ENCODE data around the gene MACC1. TPM values are rescaled to one million over a fixed set of nuclear protein-coding genes. Genes with fewer than 3 reads are reported as not detected.

Gene MACC1, protein sequence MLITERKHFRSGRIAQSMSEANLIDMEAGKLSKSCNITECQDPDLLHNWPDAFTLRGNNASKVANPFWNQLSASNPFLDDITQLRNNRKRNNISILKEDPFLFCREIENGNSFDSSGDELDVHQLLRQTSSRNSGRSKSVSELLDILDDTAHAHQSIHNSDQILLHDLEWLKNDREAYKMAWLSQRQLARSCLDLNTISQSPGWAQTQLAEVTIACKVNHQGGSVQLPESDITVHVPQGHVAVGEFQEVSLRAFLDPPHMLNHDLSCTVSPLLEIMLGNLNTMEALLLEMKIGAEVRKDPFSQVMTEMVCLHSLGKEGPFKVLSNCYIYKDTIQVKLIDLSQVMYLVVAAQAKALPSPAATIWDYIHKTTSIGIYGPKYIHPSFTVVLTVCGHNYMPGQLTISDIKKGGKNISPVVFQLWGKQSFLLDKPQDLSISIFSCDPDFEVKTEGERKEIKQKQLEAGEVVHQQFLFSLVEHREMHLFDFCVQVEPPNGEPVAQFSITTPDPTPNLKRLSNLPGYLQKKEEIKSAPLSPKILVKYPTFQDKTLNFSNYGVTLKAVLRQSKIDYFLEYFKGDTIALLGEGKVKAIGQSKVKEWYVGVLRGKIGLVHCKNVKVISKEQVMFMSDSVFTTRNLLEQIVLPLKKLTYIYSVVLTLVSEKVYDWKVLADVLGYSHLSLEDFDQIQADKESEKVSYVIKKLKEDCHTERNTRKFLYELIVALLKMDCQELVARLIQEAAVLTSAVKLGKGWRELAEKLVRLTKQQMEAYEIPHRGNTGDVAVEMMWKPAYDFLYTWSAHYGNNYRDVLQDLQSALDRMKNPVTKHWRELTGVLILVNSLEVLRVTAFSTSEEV
- polyA plus RNA-seq (2011; rRNA removed): not detected in 2 replicates
- not detected in 2 replicates for polyA minus RNA-seq (2011; rRNA and poly(A)+ RNA removed)

DNA sequence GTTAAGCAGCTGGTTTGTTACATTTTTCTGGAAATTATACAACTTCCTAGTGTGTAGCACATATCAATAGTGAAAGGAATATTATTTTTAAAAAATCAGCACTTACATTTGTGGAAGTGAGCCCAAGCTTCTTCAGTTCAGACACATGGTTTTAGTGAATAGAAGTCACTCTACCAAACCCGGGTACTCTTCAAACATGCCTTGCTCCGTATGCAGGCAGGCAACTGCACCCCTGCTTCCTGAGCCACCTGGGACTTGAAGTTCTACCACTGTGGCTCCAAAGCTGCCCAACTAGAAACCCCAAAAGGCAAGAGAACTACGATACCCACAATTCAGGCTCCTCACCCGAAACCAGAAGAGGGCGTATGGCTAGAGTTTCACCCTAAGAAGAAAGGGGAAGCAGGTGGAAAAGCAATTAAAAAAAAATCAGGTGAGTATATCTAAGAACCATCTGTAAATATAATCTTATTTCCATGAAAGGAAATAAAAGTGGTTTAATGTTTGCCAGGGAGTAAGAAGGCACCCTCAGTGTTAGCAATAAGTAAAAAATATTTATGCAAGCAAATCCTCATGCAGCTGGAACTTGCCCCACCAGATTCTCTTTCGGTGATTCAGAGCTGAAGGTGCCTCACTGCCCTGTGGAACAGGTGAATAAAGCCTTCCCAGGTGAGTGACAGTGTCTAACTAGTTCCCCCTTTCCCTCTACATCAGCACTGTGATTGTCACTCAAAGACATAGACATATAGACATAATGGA, at the start of gene MACC1:
Gene MACC1 (minus strand): TSS at position 192 of the 756 bp plus-strand sequence. CDS start 55,522 bp downstream, outside the sequence.
- ChIA-PET CTCF (interaction anchor here (0.6 to 1.1 kb wide), 2 partner anchors 24 to 77 kb away, joined by 3 read pairs; no protein-coding TSS in a partner anchor), POLR2A (no interaction called here)
- no peak within 1 kb of the TSS for H3K4me3 ChIP-seq (ENCODE audit: low read depth, low read length)
- no peaks in the 10 kb centered on the region; the same call in 1 of the 2 replicates for H3K27me3 ChIP-seq (ENCODE audit: control insufficient read depth, insufficient read depth, low read length)
- no peaks in the 10 kb centered on the region for H3K36me3 ChIP-seq (ENCODE audit: control insufficient read depth, insufficient read depth, low read length)
- no peak for TF ChIP-seq CTCF (IDR thresholded peaks at IDR 0.05; ENCODE audit: insufficient read depth, low read depth, low read length)
- DNase-seq (ENCODE audit: low read depth): no peak

GRCh38 chr7:20264623-20265022, 47.4 kb upstream of the MACC1 start:
- Histone ChIP-seq H3K4me3 (ENCODE audit: low read depth, low read length) (no peak overlapping the region), H3K36me3 (ENCODE audit: control insufficient read depth, insufficient read depth, low read length) (no peaks in the 10 kb centered on the region), H3K27me3 (ENCODE audit: control insufficient read depth, insufficient read depth, low read length) (no peaks in the 10 kb centered on the region; the same call in 1 of the 2 replicates)
- no peak for TF ChIP-seq CTCF (IDR thresholded peaks at IDR 0.05; ENCODE audit: insufficient read depth, low read depth, low read length)
- no peak for DNase-seq (ENCODE audit: low read depth)
- ChIA-PET CTCF (no interaction called here), POLR2A (no interaction called here)

GRCh38 chr7:20260223-20260622, 43.0 kb upstream of the MACC1 start:
- Histone ChIP-seq H3K36me3 (ENCODE audit: control insufficient read depth, insufficient read depth, low read length) (no peaks in the 10 kb centered on the region), H3K27me3 (ENCODE audit: control insufficient read depth, insufficient read depth, low read length) (no peaks in the 10 kb centered on the region; the same call in 1 of the 2 replicates), H3K4me3 (ENCODE audit: low read depth, low read length) (no peak overlapping the region)
- POLR2A ChIA-PET: interaction anchor here (0.7 kb wide), 1 partner anchor 14 kb away, joined by 4 read pairs; no protein-coding TSS in a partner anchor
- CTCF ChIA-PET: no interaction called here
- no peak for DNase-seq (ENCODE audit: low read depth)
- TF ChIP-seq CTCF (IDR thresholded peaks at IDR 0.05; ENCODE audit: insufficient read depth, low read depth, low read length): no peak

DNA sequence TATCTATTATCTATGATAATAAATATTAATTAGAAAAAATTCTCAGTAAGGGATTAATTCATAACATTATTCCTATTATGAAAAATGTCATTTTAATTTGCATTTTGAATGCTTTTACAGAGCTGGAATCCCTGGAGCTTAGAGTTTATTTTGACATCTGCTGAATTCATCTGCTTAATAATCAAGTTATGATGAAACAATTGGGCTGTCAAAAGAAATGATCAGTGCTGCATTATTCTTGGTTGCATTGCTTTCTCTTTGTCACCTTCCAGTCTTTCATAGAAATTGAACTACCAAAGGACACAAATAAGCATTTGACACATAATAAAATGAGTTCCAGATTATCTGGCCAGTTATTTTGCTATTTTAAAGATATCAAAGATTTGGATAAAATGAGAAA, 40.0 kb upstream of the MACC1 start:
- Histone ChIP-seq H3K4me3 (ENCODE audit: low read depth, low read length) (no peak overlapping the region), H3K36me3 (ENCODE audit: control insufficient read depth, insufficient read depth, low read length) (no peaks in the 10 kb centered on the region), H3K27me3 (ENCODE audit: control insufficient read depth, insufficient read depth, low read length) (no peaks in the 10 kb centered on the region; the same call in 1 of the 2 replicates)
- no peak for DNase-seq (ENCODE audit: low read depth)
- TF ChIP-seq CTCF (IDR thresholded peaks at IDR 0.05; ENCODE audit: insufficient read depth, low read depth, low read length): no peak
- ChIA-PET POLR2A (no interaction called here), CTCF (interaction anchor here (1.3 kb wide), 1 partner anchor 18 kb away, joined by 3 read pairs; no protein-coding TSS in a partner anchor)

Measured in BJ (cell line).